ENCODE measurements around the gene NDUFB3.
"Not testable (repeated sequence)": the region's sequence is repeated elsewhere in the genome, so short reads cannot be mapped to it uniquely, and the experiment has no call there.

Gene NDUFB3

DNA sequence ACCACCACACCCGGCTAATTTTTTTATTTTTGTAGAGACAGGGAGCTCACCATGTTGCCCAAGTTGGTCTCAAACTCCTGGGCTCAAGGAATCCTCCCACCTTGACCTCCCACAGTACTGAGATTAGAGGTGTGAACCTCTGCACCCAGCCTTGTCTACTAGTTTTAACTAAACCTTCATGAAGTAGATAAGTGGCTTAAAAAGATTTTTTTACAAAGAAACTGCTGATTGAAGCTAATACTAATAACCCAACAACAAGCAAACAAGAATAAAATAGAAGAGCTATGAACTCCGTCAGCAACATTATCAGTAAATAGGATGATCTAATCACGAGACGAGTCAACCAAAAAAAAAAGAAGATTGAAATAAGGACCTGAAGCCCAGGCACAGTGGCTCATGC lies 18.8 kb downstream of the NDUFB3 start:
- no peak for DNase-seq (ENCODE audit: low read depth in 2 of 2)

DNA sequence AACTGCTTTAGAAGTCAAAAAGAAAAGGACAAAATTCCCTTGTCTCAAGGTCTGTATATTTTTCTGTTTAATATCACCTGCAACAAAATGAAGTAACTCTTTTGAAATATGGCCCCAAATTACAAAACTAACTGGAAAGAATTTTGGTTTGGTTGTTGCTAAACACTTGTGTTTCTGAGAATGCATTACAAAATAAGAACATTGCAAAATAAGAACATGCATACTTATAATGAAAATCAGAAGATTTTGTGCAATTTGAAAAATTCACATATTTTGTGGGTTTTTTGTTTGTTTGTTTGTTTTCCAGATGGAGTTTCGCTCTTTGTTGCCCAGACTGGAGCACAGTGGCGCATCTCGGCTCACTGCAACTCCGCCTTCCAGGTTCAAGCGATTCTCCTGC lies 21.8 kb downstream of the NDUFB3 start:
- DNase-seq (ENCODE audit: low read depth in 2 of 2): no peak

DNA sequence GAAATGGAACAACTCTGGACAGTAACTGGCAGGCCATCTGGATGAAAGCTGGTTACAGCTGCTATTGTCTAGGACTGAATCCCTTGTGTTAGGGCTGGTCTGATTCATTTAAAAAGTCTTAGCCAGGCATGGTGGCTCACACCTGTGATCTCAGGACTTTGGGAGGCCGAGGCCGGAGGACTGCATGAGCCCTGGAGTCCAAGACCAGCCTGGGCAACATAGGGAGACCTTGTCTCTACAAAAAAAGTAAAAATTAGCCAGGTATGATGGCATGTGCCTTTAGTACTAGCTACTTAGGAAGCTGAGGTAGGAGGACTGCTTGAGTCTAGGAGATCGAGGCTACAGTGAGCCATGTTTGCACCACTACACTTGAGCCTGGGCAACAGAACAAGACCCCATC lies 28.7 kb downstream of the NDUFB3 start:
- no peak for DNase-seq (ENCODE audit: low read depth in 2 of 2)

DNA sequence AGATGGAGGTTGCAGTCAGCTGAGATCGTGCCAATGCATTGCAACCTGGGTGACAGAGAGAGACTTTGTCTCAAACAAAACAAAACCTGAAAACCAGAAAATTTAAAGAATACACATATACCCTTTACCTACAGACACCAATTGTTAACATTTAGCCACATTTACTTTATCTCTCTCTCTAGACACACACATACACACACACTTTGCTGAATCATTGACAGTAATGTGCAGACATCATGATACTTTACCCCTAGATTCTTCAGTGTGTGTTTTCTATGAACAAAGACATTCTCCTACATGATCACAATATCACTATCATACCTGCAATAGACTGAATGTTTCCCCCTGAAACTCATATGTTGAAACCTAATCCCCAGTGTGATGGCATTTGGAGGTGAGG lies 34.0 kb downstream of the NDUFB3 start:
- no peak for DNase-seq (ENCODE audit: low read depth in 2 of 2)

DNA sequence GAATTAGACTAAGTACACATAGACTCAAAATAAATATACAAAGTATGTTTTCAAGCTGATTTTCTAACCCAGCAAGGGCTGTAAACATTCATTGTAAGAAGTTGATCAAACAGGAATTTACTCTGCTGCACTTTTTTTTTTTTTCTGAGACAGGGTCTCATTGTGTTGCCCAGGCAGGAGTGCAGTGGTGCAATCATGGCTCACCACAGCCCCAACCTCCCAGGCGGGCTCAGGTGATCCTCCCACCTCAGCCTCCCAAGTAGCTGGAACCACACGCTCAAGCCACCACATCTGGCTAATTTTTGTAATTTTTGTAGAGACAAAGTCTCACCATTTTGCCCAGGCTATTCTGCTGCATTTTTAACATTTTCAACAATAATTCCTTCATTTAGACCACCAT lies 35.8 kb downstream of the NDUFB3 start:
- DNase-seq (ENCODE audit: low read depth in 2 of 2): no peak

DNA sequence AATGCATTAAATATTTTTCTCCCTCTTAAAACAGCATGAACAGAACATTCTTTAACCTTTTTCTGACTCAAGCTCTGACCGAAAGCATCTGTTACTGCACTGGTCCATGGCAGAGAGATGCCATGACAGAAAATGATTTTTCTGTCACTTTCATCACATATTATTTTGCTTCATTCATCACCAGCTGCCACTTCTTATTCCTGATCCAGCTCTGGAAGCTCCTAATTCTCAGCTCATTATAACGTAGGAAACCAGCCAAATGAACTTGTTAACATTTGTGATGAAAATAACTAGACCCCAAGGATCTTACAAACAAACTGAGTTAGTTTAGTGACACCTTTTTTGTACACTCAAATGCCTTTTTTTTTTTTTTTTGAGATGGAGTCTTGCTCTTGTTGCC lies 36.5 kb downstream of the NDUFB3 start:
- DNase-seq (ENCODE audit: low read depth in 2 of 2): no peak

DNA sequence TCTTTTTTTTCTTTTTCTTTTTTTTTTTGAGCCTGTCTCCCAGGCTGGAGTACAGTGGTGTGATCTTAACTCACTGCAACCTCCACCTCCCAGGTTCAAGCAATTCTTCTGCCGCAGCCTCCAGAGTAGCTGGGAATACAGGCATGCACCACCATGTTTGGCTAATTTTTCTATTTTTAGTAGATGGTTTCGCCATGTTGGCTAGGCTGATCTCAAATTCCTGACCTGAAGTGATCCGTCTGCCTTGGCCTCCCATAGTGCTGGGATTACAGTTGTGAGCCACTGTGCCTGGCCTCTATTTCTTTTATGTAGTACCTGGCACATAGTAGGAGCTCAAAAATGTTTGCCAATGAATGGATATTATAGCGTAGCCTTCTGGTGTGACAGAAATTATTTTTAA lies 37.4 kb downstream of the NDUFB3 start:
- DNase-seq (ENCODE audit: low read depth in 2 of 2): no peak

DNA sequence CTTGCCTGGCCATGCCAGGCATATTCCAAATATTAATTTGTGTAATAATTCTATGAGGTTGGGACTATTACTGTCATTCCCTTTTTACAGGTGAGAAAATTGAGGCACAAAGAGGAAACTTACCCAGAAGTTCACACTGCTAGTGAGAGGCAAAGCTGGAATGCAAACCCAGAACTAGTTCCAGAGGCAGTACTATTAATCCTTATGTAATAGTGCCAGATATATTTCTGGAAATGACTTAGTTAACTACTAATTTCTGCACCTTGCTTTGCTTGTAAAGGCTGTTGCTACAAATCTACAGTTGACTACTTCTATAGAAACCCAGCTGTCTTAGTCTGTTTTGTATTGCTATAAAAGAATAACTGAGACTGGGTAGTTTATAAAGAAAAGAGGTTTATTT lies 38.8 kb downstream of the NDUFB3 start:
- no peak for DNase-seq (ENCODE audit: low read depth in 2 of 2)

DNA sequence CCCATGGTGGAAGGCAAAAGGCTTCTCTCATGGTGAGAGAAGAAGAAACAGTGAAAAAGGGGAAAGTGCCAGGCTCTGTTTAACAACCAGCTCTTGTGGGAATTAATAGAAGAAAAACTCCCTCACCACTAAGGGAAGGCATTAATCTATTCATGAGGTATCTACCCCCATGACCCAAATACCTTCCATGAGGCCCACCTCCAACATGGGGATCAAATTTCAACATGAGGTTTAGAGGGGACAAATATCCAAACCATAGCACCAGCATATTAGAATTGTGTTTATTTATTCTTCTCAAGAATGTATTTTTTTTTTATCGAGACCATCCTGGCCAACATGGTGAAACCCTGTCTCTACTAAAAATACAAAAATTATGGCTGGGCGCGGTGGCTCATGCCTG lies 39.3 kb downstream of the NDUFB3 start:
- DNase-seq (ENCODE audit: low read depth in 2 of 2): no peak

DNA sequence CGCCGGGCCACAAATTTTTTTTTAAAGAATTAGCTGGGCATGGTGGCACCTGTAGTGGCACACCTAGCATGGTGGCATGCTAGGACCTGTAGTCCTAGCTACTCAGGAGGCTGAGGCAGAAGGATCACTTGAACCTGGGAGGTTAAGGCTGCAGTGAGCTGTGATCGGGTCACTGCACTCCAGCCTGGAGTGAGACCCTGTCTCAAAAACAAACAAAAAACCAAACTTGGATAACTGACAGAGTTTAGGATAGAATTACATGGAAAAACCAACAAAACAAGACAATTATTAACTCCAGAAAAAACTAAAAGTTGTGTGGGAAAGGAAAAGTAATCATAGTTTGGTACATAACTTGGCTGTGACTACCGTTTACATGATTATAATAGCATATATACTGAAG lies 42.5 kb downstream of the NDUFB3 start:
- DNase-seq (ENCODE audit: low read depth in 2 of 2): no peak

DNA sequence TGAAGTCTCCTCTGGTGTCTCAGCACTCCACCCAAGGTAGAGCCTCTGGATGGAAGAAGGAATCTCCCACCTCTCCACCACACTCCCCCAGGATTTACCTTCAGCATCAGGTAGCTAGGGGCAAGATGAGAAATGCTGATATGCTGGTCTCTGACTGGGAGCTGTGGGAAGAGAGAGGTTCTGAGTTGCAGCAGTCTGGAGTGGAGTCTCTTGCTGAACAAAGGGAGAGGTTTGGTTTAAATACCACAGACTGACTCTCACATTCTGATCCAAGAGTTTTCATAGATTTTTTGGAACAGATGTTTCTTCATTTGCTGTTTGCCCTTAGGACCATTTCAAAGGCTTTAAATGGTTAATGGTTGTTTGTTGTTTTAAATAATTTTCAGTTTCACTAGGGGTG lies 43.0 kb downstream of the NDUFB3 start:
- DNase-seq (ENCODE audit: low read depth in 2 of 2): no peak

DNA sequence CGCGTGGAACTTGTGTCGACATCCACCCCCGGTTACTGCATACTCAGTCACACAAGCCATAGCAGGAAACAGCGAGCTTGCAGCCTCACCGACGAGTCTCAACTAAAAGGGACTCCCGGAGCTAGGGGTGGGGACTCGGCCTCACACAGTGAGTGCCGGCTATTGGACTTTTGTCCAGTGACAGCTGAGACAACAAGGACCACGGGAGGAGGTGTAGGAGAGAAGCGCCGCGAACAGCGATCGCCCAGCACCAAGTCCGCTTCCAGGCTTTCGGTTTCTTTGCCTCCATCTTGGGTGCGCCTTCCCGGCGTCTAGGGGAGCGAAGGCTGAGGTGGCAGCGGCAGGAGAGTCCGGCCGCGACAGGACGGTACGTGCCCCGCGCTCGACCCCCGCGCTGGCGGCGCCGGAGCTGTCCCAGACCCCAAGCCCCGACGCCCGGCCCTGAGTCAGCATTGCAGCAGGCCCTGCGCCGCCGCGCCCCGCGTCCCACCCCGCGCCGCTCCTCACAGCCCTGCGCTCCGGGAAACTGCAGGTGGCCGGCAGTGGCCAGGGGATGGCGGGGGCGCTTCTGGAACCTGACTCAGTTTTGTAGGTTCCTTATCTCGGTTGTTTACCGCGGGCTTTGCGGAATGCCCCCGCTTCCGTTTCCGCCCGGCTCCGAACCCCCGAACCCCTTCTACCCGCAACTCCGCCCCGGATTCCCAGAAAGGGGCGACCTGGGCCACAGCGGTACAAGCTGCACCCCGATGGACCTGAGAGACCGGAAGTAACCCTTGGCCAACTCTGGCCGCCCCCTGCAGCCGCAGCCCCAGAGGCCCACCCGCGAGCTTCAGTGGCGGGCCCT lies 44.5 kb downstream of the NDUFB3 start, which contains the start of gene CFLAR:
Gene CFLAR, plus strand, starts transcription at position 50 of the 844 bp plus-strand sequence. CDS start 13,702 bp downstream, outside the sequence.
- peak in 1 of 2 donors; percentile 46 for DNase-seq (ENCODE audit: low read depth in 2 of 2)

DNA sequence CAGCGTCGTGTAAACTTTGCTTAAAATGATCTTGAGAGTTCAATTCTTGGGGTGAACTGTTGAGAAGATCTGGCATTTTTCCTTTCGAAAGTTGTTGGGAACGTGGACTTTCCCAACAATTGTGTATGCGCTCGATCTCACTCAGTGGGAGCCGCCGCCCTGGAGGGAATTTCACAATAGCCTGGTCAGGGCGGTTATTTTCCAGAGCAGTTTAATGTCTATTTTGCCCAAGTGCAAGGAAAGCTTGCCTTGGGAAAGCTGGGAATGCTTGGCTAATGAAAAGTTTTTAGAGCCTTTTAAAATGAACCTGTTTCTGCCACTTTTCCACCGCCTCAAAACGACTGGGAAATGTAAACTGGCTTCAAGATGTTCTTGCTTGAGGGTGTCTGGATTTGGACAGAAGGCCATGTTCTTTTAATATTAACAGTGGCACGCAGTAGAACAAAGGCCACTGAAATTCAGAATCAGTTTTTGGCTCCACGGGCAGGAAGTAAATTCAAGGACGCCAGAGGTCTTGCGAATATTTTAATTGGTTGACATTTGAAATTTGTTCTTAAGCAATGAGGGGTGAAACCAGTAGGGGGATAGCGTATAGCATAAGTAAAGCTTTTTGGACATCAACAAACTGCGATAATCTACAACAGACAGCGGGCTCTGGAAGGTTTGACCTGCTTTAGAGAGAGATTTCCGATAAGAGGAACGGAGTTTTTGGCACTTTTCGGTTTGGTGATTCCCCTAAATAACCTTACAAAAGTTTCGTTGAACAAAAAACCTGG lies 45.3 kb downstream of the NDUFB3 start:
- no peak for DNase-seq (ENCODE audit: low read depth in 2 of 2)

DNA sequence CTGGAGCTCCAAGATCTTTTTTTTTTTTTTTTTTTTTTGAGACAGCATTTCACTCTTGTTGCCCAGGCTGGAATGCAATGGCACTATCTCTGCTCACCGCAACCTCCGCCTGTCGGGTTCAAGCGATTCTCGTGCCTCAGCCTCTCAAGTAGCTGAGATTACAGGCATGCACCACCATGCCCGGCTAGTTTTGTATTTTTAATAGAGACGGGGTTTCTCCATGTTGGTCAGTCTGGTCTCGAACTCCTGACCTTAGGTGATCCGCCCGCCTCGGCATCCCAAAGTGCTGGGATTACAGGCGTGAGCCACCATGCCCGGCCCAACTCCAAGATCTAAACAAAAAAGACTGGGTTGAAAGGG lies 45.9 kb downstream of the NDUFB3 start:
- not testable (repeated sequence) for DNase-seq (ENCODE audit: low read depth in 2 of 2)

DNA sequence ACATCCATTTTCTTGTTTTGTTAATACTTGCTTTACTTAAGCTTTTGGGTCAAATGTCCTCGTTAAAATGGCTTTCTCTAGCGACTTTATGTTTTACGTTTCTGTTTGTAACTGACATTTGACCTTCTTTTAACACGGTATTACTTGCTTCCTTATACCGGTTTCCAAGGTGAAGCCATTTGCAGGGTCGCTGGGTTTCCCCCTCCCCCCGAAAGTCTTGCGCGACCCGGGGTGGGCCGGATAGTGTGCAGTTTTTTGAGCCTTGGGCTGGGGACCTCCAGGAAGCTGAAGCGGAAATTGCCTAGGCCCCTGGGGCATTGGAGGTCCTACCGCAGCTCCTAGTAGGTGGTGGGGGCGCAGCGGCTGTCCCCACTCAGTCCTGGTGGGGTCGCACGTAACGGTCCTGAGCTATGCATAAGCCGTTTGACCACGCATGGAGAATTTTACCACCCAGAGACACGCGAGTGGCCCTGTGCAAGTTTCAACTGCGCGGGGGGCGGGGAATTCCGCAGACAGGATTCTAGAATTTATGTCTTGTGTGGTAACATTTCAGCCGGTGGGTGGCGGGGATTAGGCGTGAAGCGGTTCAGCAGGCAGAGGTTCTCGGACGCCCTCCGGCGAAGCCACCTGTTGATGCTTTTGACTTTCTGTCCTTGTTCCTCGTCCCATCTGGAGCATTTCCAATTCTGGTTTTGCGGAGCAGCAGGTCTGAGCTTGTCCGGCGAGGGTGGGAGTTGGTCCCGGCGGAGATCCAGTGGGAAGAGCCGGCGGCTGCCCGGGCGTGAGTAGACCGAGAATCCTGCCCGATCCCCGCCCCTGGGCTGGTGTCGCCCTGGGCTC lies 46.5 kb downstream of the NDUFB3 start:
- peak in 1 of 2 donors; percentile 74 for DNase-seq (ENCODE audit: low read depth in 2 of 2)

DNA sequence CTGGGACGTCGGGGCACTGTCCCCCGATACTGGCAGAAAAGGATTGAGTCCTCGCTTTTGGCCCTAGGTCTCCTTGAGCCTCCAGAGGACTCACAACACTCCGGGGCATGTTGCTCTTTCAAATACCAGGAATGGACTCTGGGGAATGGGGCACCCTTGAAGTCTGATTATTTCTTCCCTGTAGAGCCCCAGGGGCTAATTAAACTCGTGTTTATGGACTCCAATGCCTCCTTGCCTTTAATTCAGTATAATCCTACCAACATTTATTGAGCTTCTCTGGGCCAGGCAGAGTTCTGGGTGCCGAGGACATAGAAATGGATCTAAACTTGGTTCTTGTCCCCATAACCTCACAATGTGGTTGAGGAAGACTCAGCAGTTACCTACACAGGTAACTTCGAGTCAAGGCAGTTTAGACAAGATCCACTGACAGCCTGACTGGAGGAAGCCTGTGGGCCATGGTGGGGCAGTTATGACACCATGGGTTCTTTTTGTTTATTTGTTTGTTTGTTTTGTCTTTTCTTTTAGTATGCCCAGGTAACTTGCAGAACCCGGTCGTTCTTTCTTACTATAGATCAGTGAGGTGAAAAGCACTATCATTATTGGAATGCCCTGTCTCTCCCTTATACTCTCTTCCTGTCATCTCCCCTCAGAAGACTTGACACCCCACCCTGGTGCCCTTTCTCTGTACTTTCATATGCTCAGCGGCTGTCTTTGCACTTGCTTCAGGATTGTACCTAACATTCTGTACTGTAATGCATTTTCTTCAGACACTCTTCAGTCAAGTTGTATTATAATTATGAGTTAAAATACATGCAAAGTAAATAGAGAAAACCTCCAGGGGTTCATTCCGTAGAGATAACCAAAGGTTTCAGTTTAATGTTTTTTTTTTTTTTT lies 47.4 kb downstream of the NDUFB3 start:
- no peak for DNase-seq (ENCODE audit: low read depth in 2 of 2)

DNA sequence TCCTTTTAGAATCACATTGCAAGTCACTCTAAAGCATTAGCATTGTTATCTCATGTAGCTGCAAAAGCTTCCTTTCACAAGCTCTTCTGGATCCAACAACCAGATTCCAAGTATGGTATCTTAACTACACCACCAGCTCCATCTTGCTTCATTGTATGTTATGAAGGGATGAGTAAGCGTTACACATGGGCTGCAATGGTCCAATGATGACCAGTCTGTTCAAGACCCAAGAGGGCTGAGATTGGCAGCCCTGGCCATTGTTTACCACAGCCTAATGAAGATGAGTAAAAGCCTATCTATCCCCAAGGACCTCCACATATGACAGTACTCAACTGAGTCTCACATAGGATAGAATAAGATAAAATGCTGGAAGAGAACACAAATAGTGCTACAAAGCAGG lies 50.5 kb downstream of the NDUFB3 start:
- DNase-seq (ENCODE audit: low read depth in 2 of 2): no peak

DNA sequence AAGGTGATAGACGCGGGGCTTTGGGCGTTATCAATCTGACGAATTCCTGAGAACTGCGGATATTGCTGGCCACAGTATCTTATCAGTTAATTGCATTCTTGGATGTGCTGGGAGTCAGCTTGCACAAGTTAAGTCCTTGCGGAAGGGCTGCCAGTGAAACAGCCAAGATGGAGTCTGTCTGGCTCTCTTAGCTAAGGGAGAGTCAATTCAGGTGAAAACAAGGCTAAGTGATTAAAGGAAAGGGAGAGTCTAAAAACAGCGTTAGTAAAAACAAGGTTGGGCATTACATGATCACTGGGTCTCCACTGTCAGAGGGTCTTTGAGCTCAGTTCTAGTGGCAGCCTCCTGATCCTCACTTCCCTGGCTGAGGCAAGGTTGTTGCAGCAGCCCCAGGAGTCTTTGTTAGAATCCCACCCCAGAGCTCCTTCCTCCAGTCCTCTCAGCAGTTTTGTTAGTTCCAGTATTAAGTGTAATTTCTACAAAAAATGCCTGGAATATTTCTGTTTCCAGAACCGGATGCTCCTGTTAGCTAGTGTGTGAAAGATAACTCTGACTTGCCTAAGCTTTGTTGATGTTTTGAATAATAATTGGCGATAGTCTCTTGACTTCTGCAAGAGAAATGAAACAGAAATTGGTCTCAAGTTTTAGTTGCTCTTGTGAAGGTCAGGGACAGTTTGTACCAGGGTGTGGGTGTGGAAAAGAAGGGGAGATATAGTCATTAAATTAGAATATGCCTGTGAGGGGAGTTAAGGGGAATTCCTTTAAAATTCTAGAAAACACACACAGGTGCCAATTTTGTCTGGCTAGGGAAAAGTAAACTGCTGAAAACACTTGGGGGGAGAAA lies 54.7 kb downstream of the NDUFB3 start:
- no peak for DNase-seq (ENCODE audit: low read depth in 2 of 2)

DNA sequence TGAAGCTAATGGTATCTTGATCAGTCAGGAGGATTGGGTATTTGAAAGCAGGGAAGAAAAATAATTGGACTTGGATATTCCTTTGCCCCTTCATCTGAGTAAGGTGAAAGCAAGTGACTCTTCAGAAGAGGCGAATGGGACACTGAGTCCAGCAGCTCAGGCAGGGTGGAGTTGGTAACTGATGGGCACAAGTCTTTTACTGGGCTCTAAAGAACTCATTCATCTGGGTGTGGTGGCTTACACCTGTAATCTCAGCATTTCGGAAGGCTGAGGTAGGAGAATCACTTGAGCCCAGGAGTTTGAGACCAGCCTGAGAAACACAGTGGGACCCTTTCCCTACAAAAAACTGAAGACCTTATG lies 55.3 kb downstream of the NDUFB3 start:
- DNase-seq (ENCODE audit: low read depth in 2 of 2): no peak

DNA sequence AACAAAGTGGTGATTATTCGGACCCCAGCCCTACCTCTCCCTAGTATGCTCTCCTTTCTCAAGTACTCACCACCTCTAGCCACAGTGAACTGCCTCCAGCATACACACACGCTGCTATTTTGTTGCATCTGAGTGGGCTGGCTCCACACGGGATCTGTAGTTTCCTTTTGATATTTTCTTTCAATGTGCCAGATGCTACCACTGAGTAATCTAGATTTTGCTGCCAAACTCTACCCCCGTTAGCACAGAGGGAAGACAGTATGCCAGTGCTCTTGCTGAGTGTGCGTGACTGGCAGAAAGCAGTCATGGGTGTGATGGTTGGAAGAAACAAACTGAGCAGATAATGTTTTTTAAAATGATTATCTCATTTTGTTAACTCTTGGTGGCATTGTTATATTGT lies 55.8 kb downstream of the NDUFB3 start:
- DNase-seq (ENCODE audit: low read depth in 2 of 2): no peak

Data from stimulated activated CD4-positive, alpha-beta T cell treated with anti-CD3 and anti-CD28 coated beads, Interleukin-1b, Interleukin-23, amount 100 ng/mL, for 1 hour (primary cell).